Smooth muscle cell of trachea (primary cell): ENCODE data around the gene MYO1F. TPM values are rescaled to one million over a fixed set of nuclear protein-coding genes. Genes with fewer than 3 reads are reported as not detected.

ENCODE experiments used
- total RNA-seq: library from RNA; depleted of rRNA; stranded (reverse); fragments of >200 nt; gene quantifications from 2 replicates; pipeline ENCODE4 v1.2.1, GENCODE V29; 2014

Gene MYO1F
- under 0.01 and 0.17 TPM in 2 replicates for total RNA-seq

GRCh38 chr19:8577247-8577646 is at the start of gene MYO1F:
MYO1F (minus strand) TSS chr19:8577442; CDS start chr19:8577309, 133 bp downstream.

GRCh38 chr19:8610041-8610935 is 33.0 kb upstream of the MYO1F start, which contains the start of gene ADAMTS10:
ADAMTS10 (minus strand) TSS chr19:8610715; CDS start chr19:8605710, 5,005 bp downstream.

GRCh38 chr19:8513687-8514504 is 63.3 kb downstream of the MYO1F start, which contains the start of gene ZNF414:
ZNF414 (minus strand) TSS chr19:8514167; CDS start chr19:8514046, 121 bp downstream.

Other genes starting within 250 kb of the MYO1F start
- gene KANK3, start 234.2 kb downstream of the MYO1F start, total RNA-seq = 0.15 and 0.50 TPM in 2 replicates
- 3.9 and 6.9 TPM in 2 replicates for gene ANGPTL4, start 213.3 kb downstream of the MYO1F start, total RNA-seq
- 48.6 and 113 TPM in 2 replicates for gene RAB11B, start 187.1 kb downstream of the MYO1F start, total RNA-seq
- gene MARCHF2, start 164.1 kb downstream of the MYO1F start, total RNA-seq = 62.3 and 126 TPM in 2 replicates
- 47.8 and 97.3 TPM in 2 replicates for gene HNRNPM, start 132.5 kb downstream of the MYO1F start, total RNA-seq
- gene PRAM1, start 74.8 kb downstream of the MYO1F start, total RNA-seq = not detected in 2 replicates
- gene ZNF414, start 63.3 kb downstream of the MYO1F start, total RNA-seq = 7.8 and 10.5 TPM in 2 replicates
- 4.4 and 11.9 TPM in 2 replicates for gene ADAMTS10, start 33.3 kb upstream of the MYO1F start, total RNA-seq
- gene NFILZ, start 53.2 kb upstream of the MYO1F start, total RNA-seq = not detected in 2 replicates
- not detected in 2 replicates for gene ACTL9, start 121.4 kb upstream of the MYO1F start, total RNA-seq
- not detected in 2 replicates for gene OR2Z1, start 144.2 kb upstream of the MYO1F start, total RNA-seq